ENCODE results near the gene OSBP2. TPM values are rescaled to one million over a fixed set of nuclear protein-coding genes. Genes with fewer than 3 reads are reported as not detected.
A peak's percentile ranks its signal among the peaks of the same experiment; 100 is the strongest.

The OSBP2 gene
- total RNA-seq, 1 donor from 2014 or later, result 19.4 TPM

GRCh38 chr22:30866216-30866615 lies 171.5 kb downstream of the OSBP2 start:
- no peak for DNase-seq (ENCODE audit: low read depth in 2 of 2)

- peak; percentile 64 to 98 for DNase-seq (ENCODE audit: low read depth in 2 of 2)
Measured at GRCh38 chr22:30866811-30867271, 172.2 kb downstream of the OSBP2 start.

GRCh38 chr22:30867746-30868662 lies 173.3 kb downstream of the OSBP2 start:
- DNase-seq (ENCODE audit: low read depth in 2 of 2), result no peak

GRCh38 chr22:30868663-30869385 lies 174.2 kb downstream of the OSBP2 start:
- peak; percentile 25 to 93 for DNase-seq (ENCODE audit: low read depth in 2 of 2)

DNA sequence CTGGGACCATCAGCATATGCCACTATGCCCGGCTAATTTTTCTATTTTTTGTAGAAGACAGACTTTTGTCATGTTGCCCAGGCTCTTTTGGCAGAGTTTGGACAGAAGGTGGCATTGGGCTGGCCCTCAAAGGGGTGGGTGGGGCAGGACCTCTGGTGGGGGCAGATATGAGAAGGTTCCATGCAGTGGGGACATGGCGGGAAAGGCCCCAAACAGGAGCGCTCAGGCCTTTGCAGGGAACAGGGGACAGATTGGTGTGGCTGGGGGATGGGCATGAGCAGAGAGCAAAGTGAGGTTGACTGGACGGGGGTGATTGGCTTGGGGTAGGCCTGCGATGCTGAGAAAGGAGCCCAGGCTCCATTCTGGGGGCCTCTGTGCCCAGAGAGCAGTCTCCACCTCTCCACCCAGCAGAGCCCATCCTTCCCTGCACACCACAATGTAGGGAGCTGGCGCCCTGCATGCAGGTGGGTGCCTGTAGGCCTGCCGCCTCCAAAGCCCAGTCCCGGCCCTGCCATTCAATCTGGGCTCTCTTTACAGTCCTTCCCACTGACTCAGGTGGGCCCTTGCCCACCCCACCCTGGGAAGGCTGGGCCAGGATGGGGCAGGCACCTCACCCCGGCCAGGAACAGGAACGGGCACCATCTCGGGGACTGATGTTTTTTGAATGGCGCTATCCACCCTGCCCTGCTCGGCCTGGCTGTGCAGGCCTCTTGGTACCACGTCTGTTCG lies 175.2 kb downstream of the OSBP2 start:
- no peak for DNase-seq (ENCODE audit: low read depth in 2 of 2)

DNA sequence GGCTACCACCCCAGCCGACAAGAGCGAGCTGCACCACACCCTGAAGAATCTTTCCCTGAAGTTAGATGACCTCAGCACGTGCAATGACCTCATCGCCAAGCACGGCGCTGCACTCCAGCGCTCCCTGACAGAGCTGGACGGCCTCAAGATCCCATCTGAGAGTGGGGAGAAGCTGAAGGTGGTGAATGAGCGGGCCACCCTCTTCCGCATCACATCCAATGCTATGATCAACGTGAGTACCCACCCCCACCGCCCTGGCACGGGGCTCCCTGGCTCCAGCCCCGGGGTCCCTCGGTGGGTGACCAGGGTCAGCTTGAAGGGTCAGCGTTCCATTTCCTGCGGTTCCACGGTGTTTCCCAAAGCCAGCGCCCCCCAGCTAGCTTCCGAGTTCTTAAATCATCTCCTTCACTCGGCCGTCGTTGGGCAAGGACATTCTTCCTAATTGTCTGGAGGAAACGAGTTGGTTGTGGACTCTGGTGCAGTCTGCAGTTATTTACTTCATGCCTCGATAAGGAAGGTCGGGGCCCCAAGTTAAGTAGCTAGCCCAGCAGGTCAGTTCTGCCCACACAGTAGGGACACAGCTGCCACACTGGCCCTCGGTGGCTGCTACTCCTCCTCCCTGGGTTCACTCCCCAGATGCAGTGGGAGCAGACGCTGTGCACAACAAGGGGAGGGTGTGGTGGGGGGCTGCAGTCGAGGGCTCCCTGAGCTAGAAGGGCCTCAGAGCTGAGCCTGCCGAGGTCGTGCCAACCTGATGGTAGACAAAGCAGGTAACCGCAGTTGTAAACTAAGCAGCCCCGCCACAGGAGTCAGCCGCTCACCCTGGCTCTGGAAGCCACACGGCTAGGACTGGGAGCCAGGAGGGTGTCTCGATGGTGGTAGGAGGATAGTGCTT lies 176.0 kb downstream of the OSBP2 start:
- DNase-seq (ENCODE audit: low read depth in 2 of 2), result no peak

DNA sequence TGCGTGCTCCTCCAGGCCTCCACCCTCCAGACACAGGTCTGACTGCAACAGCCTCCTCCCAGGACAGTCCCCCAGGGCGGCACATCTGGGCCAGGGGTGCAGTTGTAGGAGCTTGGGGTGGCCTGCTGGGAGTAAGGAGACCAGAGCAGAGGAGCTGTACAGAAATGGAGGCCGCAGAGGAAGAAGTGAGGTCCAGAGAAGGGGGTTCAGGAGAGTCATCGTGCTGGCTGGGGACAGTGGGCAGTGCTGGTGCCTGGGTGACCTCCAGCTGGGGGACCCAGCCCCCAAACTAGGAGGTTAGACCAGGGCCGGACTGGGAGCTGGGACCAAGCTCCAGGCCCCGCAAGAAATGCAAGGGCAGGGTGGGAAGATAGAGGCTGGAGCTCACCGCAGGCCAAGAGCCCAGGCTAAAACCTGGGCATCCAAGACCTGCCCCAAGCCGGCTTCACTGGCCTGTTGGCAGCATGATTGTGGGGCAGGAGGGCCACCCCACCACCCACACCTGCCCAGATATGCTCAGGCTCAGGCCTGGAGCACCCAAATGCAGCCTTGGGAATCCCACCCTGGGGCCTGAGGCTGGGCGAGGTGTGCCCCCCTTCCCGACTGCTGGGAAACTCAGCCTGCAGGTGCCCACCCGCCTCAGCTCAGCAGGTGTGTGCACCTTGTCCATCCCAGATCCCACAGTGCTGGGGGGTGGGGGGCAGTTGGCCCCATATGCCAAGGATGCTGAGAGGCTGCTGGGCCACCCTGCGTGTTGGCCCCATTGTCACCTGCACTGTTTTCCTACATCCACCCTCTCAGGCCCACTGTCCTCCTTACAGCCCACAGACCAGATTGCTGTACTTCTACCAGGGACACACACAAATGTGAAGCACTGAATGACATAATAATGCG lies 177.0 kb downstream of the OSBP2 start:
- DNase-seq (ENCODE audit: low read depth in 2 of 2), result no peak

DNA sequence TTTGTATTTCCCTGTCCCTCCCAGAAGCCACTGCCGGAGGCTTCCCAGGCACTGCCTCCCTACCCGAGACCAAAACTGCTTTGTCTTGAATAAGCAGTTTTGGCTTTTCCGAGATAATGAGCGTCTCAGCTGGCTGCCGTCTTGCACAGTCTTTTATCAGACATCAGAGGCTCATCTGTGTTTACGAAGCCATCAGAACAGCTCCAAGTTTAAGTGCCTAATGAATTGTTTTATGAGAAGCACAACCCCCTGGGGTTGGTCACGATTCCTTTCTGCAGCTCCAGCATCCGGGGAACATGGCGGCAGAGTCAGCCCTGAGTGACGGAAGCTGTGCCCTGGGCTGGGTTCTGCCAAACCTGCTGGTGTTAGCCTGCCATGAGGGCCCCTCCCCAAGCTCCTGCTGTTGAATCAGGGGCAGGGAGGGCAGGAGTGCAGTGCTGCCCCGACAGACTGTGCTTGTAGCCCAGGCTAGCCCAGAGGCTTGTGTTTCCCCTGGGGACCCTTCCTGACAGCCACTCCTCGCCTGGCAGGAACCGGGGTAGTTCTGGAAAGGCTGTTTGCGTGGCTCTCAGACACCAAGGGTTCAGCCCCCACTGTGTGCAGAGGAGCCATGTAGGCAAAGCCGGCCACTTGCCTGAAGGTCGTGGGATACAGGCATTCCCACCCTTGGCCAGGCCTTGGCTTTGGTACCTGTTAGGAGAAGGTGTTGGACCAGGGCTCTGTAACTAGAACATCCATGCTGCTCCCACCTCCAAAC lies 177.8 kb downstream of the OSBP2 start:
- DNase-seq (ENCODE audit: low read depth in 2 of 2), result no peak

GRCh38 chr22:30873086-30873650 lies 178.5 kb downstream of the OSBP2 start:
- DNase-seq (ENCODE audit: low read depth in 2 of 2), result no peak

DNA sequence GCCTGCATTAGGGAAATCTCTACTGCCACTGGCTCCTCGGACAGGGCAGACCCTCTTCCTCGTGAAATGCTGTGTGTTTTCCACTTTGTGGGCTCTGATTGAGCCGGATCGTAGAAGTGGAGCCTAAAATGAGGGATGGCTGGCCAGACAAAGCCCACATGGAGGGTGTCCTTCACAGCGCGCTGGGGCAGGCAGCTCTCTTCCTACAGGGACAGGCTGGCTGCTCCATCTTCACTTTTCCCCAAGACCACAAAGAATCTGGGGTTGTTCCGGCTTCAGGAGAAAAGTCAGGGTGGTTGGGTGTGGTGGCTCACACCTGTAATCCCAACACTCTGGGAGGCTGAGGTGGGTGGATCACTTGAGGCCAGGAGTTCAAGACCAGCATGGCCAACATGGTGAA lies 179.0 kb downstream of the OSBP2 start:
- no peak for DNase-seq (ENCODE audit: low read depth in 2 of 2)

- DNase-seq (ENCODE audit: low read depth in 2 of 2), result no peak
Measured at GRCh38 chr22:30874431-30875370, 180.0 kb downstream of the OSBP2 start.

DNA sequence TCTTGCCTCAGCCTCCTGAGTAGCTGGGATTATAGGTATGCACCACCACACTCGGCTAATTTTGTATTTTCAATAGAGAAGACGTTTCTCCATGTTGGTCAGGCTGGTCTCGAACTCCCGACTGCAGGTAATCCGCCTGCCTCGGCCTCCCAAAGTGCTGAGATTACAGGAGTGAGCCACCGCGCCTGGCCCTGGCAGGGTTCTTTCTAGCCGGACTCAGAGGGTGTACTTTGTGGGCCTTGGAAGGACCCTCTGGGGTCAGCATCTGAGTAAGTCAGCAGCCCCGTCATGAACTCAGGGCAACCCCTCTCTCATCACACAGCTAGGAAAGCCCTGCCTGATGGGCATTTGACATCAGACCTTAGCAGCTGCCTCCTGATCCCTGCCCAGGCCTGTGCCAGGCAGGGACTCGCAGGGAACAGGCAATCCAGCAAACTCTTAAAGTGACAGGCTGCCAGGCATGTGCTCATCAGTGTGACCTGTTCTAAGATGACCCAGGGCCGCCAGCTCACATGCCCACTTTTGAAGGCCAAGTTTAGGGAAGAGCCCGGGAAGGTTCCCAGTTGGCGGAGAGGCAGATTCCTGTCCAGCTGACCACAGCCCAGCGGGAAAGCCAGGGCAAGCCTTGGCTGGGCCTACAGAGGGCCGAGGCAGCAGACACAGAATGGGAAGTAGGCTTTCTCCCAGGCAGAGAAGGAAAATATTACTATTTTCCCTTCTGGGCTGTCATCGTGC lies 181.0 kb downstream of the OSBP2 start:
- no peak for DNase-seq (ENCODE audit: low read depth in 2 of 2)

DNA sequence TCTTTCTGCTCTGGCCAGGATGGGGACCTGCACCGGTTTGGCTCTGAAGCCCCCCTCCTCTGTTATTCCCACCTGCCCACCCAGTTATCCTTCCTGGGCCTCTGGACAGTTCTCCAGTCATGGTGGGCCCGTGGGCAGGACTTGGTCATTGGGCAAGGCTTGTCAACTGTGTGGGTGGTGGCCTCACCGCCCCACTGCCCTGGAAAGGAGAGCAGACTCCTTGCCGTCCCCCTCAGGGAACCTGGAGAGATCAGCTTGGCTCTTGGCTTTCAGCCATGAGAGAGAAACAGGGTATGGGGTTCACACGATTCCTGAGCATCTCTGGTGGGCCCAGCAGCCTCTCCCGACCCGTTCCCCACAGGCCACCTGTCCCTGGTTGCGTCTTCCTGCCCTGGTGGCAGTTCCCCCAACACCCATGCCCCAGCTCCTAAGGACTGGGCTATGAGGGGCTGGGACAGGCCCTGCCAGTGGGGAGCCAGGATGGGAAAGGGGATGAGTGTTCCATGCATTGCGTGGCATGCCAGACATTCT lies 181.6 kb downstream of the OSBP2 start:
- DNase-seq (ENCODE audit: low read depth in 2 of 2), result no peak

DNA sequence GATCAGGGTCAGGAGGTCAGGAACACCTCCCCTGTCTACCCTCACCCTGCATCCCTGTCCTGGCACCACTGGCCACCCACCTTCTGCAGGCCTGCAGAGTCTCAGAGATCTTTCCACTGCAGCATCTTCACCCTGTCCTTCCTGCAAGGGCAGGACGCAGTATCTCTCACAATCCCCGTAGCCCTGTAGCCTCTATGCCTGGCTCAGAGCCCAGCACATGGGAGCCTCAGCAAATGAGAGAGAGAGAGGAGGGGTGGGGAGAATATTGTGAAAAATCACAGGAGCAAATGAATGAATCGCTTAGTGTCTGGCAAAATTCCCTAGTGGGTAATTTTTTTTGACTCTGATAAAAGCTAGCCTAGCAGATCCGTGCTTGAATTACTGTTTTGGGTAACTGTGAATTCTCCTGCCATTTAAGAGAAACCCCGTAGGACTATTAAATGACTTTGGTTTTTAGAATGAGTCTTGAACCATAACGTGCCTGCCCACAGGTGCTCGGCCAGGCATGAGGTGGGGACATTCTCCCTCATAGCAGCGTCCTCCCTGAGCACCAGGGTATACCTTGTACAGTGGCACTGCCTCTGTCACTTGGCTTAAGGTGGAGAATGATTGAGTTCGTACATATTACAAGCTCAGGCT lies 182.4 kb downstream of the OSBP2 start:
- DNase-seq (ENCODE audit: low read depth in 2 of 2), result peak; percentile 33 to 42

GRCh38 chr22:30877662-30878515 lies 183.2 kb downstream of the OSBP2 start:
- no peak for DNase-seq (ENCODE audit: low read depth in 2 of 2)

Data from dermis microvascular lymphatic vessel endothelial cell (primary cell).